GM18868 (cell line): ENCODE results near the gene LILRA1.
"Not testable (repeated sequence)": the region's sequence is repeated elsewhere in the genome, so short reads cannot be mapped to it uniquely, and the experiment has no call there.

Experiments used
- ATAC-seq: cut with Tn5 transposase; IDR thresholded peaks from one replicate; pipeline ENCODE4 v1.9.1; 2021; ENCODE audit warnings: mild to moderate bottlenecking, moderate library complexity; ENCODE audit not compliant: unreplicated experiment

The LILRA1 gene

DNA sequence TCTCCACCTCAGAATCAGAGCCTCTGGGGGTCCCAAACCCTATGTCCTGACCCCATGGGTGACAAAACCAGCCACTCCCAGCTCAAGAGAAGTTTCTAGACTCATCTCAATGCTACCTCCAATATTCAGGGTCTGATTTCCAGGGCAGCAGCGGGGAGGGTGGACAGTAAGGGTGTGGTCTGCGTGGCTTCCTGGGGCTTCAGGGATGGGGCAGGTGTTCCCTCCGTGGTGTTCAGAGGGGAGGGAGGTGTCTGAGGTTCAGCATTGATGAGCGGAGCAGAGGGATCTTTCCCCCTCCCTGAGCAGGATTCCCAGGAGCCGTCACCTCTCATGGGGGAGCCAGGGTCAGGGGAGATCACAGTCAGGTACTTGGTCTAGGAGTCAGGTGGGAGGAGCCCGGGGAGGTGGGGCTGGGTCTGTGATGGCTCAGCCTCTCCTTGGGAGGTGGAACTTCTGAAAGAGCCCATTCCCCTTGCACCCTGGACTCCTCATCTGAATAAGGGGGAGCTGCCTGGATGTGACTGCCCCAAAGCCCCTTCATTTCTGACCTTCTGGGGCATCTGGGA is 16.9 kb upstream of the LILRA1 start:
- ATAC-seq, result no peak

DNA sequence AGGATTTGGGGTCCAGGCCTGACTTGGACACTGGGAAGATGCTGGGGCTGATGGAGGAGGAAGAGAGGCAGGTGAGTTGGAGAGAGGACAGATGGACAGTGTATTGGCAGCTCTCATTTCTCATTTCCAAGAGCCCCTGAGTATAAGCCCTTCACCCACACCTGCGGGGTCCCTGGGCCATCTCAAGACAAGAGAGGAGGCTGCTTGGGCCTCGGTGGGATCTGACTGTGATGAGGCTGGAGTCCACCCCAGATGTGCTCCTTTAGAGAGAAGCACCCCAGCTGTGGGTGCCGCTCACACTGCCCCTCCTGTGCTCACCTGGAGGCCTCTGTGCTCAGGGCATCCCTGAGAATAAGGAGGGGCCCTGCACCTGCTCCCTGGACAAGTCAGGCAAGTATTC is 16.1 kb upstream of the LILRA1 start:
- ATAC-seq, result no peak

DNA sequence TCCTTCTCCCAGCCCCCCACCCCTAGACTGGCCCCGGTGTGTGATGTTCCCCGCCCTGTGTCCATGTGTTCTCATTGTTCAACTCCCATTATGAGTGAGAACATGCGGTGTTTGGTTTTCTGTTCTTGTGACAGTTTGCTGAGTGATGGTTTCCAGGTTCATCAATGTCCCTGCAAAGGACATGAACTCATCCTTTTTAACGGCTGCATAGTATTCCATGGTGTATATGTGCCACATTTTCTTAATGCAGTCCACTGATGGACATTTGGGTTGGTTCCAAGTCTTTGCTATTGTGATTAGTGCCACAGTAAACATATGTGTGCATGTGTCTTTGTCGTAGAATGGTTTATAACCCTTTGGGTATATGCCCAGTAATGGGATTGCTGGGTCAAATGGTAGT is 15.2 kb upstream of the LILRA1 start:
- ATAC-seq, result not testable (repeated sequence)

DNA sequence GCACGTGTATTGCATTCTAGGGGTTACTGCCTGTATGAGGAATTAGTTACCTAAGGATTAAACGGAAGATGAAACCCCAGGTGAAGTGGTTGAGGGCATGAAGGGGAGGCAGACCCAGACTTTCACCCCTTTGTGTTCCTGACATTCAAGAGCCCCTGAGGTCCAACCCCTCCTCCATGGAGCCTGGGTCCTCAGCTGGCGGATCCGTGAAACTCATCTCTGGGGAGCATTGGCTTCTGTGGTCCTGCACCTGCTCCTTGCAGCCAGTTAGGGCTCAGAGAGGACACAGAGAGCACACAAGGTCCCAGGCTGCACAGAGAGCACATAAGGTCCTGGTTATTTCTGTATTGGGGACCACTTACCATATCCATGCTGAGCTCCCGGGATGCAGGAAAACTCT is 7.0 kb upstream of the LILRA1 start:
- no peak for ATAC-seq

DNA sequence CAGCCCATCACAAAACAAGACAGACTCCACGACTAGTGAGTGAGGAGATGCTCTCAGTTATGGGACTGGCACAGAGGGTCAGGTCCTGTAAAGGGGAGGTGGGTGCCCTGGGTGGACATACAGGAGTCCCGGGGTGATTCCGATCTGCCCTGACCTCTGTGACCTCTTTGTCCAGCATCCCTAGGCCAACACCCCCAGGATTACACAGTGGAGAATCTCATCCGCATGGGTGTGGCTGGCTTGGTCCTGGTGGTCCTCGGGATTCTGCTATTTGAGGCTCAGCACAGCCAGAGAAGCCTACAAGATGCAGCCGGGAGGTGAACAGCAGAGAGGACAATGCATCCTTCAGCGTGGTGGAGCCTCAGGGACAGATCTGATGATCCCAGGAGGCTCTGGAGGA is 6.4 kb upstream of the LILRA1 start:
- no peak for ATAC-seq

DNA sequence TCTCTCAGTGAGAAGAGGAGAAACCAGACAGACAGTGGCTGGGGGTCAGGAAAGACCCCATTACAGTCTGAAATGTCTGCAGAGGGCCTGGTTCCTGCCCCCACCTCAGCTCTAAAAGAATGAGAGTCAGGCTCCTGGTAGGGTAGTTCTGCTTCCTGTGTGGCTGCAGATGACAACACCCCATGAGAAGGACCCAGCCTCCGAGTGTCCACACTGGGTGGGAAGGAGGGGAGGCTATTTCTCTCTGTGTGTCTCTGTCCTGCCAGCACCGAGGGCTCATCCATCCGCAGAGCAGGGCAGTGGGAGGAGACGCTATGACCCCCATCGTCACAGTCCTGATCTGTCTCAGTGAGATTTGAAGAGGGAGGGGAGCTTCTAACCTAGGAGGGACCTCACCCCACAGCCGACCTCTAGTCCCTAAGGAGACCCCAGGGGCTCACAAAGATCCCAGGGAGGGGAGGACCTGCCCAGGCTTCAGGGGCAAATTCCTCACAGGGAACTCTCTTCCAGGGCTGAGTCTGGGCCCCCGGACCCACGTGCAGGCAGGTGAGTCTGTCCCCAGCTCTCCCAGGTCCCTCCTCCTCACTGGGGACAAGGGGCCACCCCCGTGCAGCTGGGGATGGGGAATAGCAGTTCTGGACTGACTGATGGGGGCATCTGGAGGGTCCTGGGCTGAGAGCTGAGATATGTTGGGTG is 647 bp downstream of the LILRA1 start:
- not testable (repeated sequence) for ATAC-seq

DNA sequence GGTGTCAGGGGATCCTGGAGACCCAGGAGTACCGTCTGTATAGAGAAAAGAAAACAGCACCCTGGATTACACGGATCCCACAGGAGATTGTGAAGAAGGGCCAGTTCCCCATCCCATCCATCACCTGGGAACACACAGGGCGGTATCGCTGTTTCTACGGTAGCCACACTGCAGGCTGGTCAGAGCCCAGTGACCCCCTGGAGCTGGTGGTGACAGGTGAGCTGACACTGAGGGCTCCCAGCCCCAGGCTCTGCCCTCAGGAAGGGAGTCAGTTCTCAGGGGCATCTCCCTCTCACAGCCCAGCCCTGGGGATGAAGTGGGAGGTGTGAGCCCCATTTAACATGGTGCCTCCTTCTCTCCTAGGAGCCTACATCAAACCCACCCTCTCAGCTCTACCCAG is 1.3 kb downstream of the LILRA1 start:
- no peak for ATAC-seq

DNA sequence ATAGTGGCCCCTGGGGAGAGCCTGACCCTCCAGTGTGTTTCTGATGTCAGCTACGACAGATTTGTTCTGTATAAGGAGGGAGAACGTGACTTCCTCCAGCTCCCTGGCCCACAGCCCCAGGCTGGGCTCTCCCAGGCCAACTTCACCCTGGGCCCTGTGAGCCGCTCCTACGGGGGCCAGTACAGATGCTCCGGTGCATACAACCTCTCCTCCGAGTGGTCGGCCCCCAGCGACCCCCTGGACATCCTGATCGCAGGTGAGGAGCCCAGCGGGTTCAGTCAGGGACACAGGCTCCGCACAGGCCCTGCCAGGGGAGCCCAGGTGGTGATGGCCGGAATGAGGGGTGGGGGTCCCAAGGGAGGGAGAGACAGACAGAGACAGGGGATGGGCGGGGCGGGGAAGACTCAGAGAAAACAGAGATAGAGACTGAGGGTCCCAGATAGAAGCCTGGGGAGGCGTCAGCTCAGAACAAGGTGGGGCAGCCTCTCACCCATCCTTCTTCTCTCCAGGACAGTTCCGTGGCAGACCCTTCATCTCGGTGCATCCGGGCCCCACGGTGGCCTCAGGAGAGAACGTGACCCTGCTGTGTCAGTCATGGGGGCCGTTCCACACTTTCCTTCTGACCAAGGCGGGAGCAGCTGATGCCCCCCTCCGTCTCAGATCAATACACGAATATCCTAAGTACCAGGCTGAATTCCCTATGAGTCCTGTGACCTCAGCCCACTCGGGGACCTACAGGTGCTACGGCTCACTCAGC is 2.4 kb downstream of the LILRA1 start:
- ATAC-seq, result not testable (repeated sequence)

DNA sequence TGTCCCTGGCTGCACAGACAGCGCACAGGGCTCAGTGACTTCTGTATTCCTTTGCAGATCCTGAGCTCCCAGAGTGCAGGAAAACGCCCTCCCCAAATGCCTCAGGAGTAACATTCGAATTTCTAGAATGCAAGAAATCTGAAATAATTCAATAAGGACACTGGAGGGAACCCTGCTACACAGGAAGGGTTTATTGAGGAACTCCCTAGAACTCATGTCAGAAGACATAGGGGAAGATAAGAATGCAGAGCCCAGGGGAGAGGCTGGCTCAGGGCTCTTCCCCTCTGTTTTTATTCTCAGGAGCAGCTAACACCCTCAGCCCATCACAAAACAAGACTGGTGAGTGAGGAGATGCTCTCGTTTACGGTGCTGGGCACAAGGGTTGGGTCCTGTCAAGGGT is 6.8 kb downstream of the LILRA1 start:
- ATAC-seq, result no peak

DNA sequence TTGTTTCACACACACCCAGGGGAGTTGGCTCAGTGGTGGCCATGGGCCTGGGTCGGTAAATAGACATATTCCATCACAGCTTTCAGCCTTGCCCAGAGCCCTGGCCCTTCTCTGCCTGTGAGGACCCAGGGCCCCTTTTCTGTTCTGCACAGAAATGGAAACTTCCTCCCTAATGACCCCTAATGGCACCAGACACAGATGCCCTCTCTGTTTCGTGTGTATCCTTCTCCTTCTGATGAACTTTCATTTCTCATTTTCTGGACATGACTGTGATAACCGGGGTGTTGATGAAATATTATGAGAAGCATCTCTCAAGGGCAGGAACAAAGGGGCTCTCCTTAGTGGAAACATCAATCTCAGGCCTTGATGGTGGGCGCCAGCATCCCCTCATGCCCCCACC is 12.8 kb downstream of the LILRA1 start:
- no peak for ATAC-seq

DNA sequence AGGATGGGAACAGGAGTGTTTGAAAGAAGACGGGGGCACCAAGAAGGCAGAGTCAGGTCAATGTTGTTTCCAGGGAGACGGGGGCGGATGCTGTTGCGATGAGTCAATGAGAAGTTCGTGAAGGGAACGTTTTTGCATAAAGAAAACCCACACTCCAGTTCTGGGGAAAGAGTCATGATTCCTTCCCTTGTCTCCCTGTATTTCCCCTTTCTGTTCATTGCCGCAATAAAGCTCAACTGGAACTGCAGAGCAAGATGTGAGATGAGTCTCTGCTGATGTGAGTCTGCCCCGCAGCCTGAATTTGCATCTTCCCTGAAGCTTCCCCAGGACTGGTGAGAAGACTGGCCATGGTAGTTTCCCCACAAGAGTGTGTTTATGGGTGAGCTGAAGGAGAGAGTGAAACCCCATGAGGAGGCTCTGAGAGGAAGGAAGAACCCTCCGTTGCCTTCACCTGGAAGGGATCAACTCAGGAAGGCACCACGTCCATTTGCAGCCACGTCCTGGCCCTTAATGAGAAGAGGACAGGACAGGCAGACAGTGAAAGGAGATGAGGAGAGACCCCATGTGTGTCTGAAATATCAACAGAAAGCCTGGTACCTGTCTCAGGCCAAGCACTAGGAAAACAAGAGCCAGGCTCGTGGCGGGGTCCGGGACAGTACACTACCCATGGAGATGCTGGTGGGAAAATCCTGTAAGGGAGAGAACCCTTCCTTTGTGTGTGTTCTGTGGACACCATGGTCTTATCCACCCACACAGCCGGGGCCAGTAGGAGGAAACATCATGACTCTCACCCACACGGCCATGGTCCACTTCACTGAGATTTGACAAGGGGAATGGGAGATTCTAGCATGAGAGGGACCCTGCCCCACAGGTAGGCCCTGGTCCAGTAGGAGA is 13.7 kb downstream of the LILRA1 start:
- ATAC-seq, result no peak

DNA sequence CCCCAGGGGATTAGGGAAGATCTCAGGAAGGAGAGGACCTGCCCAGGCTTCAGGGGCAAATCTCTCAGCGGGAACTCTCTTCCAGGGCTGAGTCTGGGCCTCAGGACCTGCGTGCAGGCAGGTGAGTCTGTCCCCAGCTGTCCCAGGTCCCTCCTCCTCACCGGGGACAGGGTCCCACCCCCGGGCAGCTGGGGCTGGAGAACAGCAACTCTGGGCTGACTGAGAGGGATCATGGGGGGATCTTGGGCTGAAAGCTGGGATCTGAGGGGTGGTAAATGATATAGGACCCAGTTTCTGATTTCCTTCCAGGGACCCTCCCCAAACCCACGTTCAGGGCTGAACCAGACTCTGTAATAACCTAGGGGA is 14.3 kb downstream of the LILRA1 start:
- no peak for ATAC-seq

DNA sequence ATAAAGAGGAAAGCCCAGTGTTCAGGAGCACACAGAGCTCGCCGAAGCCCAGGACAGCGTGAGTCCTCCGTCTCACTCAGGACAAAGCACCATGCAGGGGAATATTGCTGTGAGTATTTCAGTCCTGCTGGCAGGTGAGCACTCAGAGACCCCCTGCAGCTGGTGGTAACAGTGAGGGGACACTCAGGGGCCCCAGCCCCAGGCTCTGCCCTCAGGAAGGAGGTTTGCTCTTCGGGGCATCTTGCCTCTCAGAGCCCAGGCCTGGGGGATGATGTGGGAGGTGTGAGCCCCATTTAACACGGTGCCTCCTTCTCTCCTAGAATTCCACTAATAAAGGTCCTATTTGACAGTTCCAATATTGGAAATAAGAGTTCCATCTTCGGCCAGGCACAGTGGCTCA is 14.8 kb downstream of the LILRA1 start:
- no peak for ATAC-seq

DNA sequence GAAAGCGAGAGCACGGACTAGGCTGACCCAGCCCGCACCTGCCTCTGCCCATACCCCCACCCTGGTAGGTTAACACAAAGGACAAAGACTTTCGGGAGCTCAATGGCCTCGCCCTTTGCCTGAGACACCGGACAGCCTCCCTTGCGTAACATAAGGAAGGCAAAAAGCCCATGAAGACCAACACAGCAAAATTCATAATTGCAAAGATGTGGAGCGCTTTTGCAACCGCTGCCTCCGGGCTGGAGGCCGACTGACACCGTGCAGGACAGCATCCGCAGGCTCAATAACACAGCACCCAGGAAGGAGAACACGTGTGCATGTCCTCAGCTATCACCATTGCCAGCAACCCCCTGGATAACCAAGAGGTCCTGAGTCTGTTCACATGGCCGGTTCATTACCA is 15.4 kb downstream of the LILRA1 start:
- no peak for ATAC-seq

DNA sequence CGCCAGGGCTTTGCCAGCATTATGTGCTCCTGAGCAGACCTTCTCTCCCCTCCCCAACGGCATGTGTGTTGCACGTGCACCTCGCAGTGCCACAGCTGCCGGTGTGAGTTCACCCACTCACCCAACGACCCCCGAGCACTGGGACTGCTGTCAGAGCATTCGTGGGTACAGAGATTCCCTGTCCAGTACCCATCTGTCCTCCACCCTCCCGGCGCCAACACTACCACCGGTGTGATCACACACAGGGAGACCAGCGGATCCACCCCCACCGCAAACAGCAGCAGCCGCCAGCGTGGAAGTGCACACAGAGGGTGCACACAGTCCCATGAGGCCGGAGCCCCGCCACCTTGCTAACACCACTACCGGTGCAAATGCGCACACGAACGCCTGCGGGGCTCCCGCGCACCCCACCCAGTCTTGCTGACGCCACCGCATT is 15.9 kb downstream of the LILRA1 start:
- ATAC-seq, result no peak

DNA sequence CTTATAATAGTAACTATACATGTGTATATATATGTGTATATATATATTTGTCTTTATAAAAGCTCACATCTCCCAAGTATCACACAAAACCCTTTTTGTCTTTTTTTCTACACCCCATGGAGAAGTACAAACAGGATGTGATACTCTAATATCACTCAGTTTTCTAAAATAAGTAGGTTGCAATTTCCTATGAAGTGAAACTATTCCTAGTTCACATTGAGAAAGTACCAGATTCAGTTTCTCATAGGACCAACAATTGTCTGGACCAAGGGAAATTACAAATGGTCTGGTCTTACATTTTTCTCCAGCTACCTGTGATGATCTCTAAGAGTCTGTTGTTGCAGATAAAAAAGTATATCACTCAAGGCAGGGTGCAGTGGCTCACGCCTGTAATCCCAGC is 19.0 kb downstream of the LILRA1 start:
- ATAC-seq, result no peak

DNA sequence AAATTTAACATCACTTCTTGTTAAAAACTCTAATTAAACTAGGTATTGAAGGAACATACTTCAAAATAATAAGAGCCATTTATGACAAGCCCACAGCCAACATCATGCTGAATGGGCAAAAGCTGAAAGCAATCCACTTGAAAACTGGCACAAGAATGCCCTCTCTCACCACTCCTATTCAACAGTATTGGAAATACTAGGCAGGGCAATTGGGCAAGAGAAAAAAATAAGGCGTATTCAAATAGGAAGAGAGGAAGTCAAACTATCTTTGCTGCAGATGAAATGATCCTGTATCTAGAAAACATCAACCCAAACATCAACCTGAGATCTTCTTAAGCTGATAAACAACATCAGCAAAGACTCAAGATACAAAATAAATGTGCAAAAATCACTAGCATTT is 21.3 kb downstream of the LILRA1 start:
- no peak for ATAC-seq

DNA sequence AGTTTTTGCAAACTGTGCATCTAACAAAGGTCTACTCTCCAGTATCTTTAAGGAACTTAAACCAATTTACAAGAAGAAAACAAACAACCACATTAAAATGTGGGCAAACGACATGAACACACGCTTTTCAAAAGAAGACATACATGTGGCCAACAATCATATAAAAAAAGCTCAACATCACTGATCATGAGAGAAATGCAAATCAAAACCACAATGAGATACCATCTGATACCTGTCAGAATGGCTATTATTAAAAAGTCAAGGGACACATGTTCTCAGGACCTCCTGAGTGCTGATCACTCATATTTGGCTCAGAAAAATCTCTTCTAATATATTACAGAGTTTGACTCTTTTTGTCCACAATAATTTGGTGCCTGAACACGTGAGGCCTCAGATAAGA is 22.6 kb downstream of the LILRA1 start:
- no peak for ATAC-seq

DNA sequence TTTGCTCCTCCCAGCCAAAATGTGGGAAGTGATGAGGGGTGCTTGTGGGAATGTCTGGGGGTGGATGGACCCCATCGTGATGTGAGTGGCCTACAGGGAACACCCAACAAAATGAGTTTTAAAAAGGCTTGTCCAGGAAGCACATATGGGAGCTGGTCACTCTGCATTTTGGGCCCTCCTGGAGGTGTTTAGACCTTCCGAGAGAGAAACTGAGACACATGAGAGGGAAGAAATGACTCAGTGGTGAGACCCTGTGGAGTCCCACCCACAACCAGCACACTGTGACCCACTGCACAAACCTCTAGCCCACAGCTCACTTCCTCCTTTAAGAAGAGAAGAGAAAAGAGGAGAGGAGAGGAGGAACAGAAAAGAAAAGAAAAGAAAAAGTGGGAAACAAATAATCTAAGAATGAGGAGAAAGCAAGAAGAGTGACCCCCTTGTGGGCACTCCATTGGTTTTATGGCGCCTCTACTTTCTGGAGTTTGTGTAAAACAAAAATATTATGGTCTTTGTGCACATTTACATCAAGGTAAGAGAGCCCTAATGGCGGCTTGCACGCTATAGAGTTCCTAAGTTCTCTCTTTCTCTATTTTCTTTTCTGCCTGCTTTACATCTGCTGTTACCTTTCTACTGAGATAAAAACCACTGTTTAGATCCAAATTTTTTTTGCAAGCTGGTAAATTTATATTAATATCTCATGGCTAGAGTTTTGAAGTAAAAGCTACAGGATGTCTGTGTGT is 23.6 kb downstream of the LILRA1 start:
- peak; percentile 83 for ATAC-seq

DNA sequence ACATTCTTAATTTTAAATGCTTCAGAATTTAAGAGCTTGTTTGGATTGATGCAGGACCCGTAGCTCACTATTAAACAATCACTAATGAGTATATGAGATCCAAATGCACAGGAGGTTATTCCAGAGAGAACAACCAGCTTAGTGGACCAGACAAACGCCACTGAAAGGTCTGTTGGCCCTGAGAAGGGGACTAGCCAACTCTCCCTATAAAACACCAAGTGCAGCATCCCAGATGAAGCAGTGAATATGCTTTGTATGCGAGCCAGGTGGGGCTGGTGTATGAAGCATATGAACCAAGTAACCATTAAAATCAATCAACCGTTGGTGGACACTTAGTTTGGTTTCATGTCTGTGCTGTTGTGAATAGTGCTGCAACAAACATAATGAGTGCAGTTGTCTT is 27.0 kb downstream of the LILRA1 start:
- ATAC-seq, result no peak

DNA sequence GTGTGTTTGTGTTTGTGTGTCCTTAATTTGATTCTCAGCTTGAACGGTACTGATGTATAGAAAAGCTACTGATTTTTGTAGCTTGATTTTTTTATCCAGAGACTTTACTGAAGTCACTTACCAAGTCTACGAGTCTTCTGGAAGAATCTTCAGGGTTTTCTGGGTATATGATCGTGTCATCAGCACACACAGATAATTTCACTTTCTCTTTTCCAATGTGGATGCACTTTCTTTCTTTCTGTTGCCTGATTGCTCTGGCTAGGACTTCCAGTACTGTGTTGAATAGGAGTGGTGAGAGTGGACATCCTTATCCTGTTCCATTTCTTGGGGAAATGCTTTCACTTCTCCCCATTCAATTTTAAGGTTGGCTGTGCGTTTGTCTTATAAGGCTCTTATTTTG is 29.0 kb downstream of the LILRA1 start:
- ATAC-seq, result no peak
